Astrocyte (in vitro differentiated cells and primary cell): Measurements from ENCODE around the gene ZNF341.

Experiments
- CTCF ChIP-seq: IDR thresholded peaks from 2 replicates; pipeline ENCODE4 v1.5.1; 2011; ENCODE audit warnings: low read depth, mild to moderate bottlenecking, inconsistent platforms, low read length, moderate library complexity; ENCODE audit not compliant: insufficient read depth
- EZH2 ChIP-seq: IDR thresholded peaks from 2 replicates; pipeline ENCODE4 v1.6.1; 2012; ENCODE audit warnings: mild to moderate bottlenecking, low read length, inconsistent platforms; ENCODE audit not compliant: insufficient read depth

GRCh38 chr20:33753143-33753542 is 21.3 kb downstream of the ZNF341 start:
- no peak for TF ChIP-seq CTCF
- no peak for TF ChIP-seq EZH2
